ACC112 (cell line): ENCODE results near the gene KIF5A.

Experiments
- H2AFZ ChIP-seq: fragments of 200-600 bp; sonication (generic); one replicate; pipeline ENCODE4 v1.6.0; 2017; ENCODE audit warnings: antibody characterized with exemption, low read length; ENCODE audit not compliant: unreplicated experiment
- H3K27ac ChIP-seq: fragments of 200-600 bp; sonication (generic); 2 replicates; pipeline ENCODE4 v1.5.1; 2014; ENCODE audit warnings: low read depth, mild to moderate bottlenecking, antibody characterized with exemption, low read length, moderate library complexity
- H3K27me3 ChIP-seq: fragments of 200-600 bp; sonication (generic); 2 replicates; pipeline ENCODE4 v1.6.1; 2014; ENCODE audit warnings: mild to moderate bottlenecking, antibody characterized with exemption, low read length, moderate library complexity, mixed read lengths; ENCODE audit not compliant: insufficient read depth
- H3K36me3 ChIP-seq: fragments of 200-600 bp; sonication (generic); 2 replicates; pipeline ENCODE4 v1.6.1; 2016; ENCODE audit warnings: mild to moderate bottlenecking, antibody characterized with exemption, low read length, moderate library complexity, mixed read lengths; ENCODE audit not compliant: insufficient read depth
- H3K4me1 ChIP-seq: fragments of 200-600 bp; sonication (generic); one replicate; pipeline ENCODE4 v1.6.1; 2016; ENCODE audit warnings: low read length, mixed read lengths; ENCODE audit not compliant: insufficient read depth, unreplicated experiment, control insufficient read depth
- H3K4me3 ChIP-seq: fragments of 200-600 bp; sonication (generic); 2 replicates; pipeline ENCODE4 v1.5.1; 2014; ENCODE audit warnings: mild to moderate bottlenecking, low read depth, low read length
- H3K79me2 ChIP-seq: fragments of 200-600 bp; sonication (generic); one replicate; pipeline ENCODE4 v1.6.0; 2016; ENCODE audit warnings: low read length; ENCODE audit not compliant: control insufficient read depth, unreplicated experiment, insufficient read depth

Gene KIF5A

DNA sequence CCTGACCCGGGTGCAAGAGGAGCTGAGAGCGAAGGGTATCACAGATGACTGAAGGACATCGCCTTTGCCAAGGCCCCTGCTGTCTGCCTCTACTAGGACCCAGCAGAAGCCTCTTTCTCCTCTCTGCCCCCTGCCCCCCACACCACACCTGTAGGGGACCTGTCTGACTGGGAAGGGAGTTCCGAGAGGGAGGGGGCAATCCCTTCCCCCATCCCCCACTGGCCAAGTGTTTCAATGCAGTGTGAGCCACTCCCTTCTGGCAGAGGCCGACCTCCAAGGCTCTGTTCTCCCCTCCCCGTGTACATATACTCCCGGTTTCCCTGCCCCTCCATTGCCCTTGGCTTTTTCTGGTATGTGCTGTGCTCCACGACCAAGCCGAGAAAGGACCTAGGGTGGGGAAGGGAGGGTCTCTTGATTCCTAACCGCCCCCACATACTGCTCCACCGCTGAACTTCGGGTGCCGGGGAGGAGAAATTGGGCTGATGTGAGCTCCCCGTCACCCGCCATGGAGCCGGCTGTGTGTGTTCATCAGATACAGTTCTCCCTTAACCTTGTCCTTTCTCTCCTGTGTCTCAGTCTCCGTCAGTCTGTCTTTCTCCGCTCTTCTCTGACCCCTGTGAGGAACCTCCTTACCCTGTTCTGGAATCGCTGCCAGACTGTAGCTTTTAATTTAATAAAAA lies 59.4 kb downstream of the KIF5A start:
- H3K27me3 ChIP-seq: no peaks in the 10 kb centered on the region
- 0 out of 2 replicates have a peak, but pooled peaks cover 4% of the 10 kb centered on the region for H3K36me3 ChIP-seq
- H3K27ac ChIP-seq: no peak overlapping the region
- no peak overlapping the region for H2AFZ ChIP-seq
- H3K4me1 ChIP-seq: peaks cover 17% of the 10 kb centered on the region
- H3K79me2 ChIP-seq: no peaks in the 10 kb centered on the region
- no peak overlapping the region for H3K4me3 ChIP-seq

DNA sequence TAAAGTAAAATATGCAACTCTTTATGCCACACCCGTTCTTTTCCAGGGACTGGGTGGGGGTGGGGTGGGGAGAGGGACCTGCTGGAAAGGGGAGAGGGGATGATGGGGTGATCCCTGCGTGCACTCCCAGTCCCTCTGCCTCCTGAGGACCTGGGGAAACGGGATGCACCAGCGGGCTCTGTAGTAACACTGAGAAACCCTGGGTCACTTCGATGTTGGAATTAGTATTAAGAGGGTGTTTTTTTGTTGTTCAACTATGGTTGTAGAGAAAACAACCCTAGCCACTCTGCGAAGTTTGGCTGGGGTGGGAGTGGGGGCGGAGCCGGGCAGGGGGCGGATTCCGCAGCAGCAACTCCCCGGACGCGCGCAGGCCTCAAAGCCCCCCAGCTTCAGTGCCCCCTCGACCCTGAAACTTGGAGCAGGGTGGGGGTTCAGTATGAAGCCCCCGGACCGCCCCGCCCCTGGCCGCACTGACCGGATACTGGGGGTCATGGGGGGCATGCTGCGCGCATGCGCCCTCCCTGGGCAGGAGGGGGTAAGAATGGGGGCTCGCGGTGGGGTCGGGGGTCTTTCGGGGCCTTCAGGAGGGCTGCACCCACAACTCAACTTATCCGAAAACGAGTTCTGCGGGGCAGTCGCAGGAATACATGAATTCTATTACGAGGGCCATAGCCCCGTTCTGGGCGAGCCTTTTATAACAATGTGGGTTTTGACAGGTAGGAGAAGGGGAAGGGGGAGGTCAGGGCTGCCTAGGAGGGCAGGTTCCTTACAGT lies 60.1 kb downstream of the KIF5A start:
- H3K36me3 ChIP-seq: 0 out of 2 replicates have a peak, but pooled peaks cover 4% of the 10 kb centered on the region
- no peaks in the 10 kb centered on the region for H3K79me2 ChIP-seq
- no peak overlapping the region for H3K27ac ChIP-seq
- H3K4me3 ChIP-seq: peak overlapping the region; percentile 93
- no peaks in the 10 kb centered on the region for H3K27me3 ChIP-seq
- no peak overlapping the region for H2AFZ ChIP-seq
- H3K4me1 ChIP-seq: peaks cover 14% of the 10 kb centered on the region

DNA sequence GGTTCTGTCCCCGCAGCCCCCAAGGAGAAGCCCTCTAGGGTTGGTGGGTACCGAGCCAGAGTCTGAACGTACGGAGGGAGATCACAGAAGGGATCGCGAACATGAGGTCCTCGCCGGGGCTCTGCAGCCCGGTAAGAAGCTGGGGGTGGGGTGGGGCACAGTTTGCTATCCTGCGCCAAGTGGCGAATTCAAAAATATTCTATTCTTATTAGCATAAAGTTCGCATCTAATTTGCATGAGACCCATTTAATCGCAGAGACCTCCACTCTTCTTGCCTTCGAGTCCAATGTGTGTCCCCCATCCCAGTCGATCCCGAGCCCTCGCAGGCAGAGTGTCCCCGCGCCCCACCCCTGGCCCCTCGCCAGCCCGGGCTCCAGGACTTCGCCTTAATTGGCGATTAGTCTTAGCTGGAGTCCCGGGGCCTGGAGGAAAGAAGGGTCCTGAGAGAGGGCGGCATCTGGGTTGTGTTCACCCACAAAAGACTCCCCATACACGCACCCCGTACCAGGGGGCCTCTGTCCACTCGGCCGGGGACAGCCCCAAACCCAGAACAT lies 60.8 kb downstream of the KIF5A start:
- no peak overlapping the region for H3K27ac ChIP-seq
- H3K27me3 ChIP-seq: no peaks in the 10 kb centered on the region
- peak overlapping the region; percentile 93 for H2AFZ ChIP-seq
- H3K4me3 ChIP-seq: peak overlapping the region; percentile 93
- no peaks in the 10 kb centered on the region for H3K79me2 ChIP-seq
- H3K4me1 ChIP-seq: peaks cover 10% of the 10 kb centered on the region
- 0 out of 2 replicates have a peak, but pooled peaks cover 4% of the 10 kb centered on the region for H3K36me3 ChIP-seq

DNA sequence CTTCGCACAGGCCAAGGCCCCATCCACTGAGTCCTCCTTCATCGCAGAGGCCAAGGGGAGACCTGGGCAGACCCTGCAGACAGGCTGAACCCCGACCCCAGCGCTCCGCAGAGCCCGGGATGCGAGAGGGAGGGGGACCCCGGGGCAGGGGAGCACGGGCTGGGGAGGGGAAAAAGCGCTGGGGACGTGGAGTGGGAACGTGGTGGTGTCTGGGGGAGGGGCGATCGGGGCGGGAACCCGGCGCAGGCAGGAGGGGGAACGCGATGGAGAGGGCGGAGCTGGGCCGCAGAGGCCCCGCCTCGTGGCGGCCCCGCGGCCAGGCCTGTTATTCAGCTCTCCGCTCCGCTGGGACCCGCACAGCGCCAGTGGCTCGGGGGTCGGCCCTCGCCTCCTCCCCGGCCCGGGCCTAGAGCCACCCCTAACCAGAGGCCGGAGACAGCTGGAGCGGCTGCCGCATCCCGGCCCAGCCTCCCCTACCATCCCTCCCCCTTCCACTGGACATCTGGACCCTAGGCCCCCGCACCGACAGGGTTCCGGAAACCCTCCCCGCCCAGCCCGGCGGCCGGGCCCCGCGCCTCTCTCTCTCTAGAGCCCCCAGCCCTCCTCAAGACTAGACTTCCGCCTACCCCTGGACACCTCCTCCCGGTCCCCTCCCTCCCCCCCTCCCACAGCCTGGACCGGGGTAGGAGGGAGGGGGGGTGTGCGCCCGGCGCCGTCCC lies 61.4 kb downstream of the KIF5A start, which contains the start of gene ARHGEF25:
Gene ARHGEF25 (plus strand): TSS at position 328 of the 719 bp plus-strand sequence. CDS start 460 bp downstream, outside the sequence.
- Histone ChIP-seq H3K27ac (no peak within 1 kb of the TSS), H3K4me3 (peak within 1 kb of the TSS; percentile 93)

DNA sequence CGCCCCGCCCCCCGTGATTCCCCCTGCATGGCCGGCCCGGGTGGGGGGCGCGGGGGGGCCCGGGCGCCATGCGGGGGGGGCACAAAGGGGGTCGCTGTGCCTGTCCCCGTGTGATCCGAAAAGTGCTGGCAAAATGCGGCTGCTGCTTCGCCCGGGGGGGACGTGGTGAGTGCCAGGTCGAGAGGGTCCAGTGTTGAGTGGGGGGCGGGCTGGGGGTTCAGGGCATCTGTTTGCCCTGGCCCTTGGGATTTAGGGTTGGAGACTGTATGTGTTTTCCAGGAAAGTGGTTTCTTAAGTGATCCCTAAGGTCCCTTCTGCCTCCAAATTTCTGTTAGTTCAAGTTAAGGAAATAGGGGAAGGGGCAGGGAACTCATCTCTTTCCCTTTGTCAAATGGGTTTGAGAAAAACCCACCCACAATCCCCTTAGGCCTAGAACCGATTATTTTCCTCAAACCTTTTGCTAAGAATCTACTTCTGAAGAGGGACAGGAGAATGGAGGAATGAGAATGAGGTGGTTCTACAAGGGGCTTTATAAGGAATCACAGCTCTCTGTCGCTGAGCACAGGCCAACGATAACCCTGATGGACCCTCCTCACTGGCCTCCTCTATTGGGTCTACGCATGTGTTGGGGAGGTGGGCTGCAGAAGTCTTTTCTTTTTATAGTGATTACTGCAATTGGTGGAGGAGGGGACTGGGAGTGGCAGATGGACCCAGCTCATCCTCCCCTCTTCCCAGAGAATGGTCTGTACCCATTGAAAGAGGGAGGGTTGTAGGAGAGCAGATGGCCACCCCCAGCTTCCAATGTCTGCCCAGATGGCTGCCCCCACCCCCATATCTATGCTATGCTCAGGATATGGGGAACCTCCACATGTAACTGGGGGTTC lies 62.2 kb downstream of the KIF5A start:
- Histone ChIP-seq H3K4me3 (peak overlapping the region; percentile 93), H3K27ac (no peak overlapping the region), H2AFZ (no peak overlapping the region), H3K36me3 (0 out of 2 replicates have a peak, but pooled peaks cover 4% of the 10 kb centered on the region), H3K4me1 (peaks cover 19% of the 10 kb centered on the region), H3K79me2 (no peaks in the 10 kb centered on the region), H3K27me3 (no peaks in the 10 kb centered on the region)

More for the DNA sequence above, 61.4 kb downstream of the KIF5A start, which contains the start of gene ARHGEF25:
- Histone ChIP-seq H3K27me3 (no peaks in the 10 kb centered on the region), H3K79me2 (no peaks in the 10 kb centered on the region), H3K36me3 (0 out of 2 replicates have a peak, but pooled peaks cover 4% of the 10 kb centered on the region), H3K4me1 (peaks cover 15% of the 10 kb centered on the region), H2AFZ (peak within 1 kb of the TSS; percentile 93)

DNA sequence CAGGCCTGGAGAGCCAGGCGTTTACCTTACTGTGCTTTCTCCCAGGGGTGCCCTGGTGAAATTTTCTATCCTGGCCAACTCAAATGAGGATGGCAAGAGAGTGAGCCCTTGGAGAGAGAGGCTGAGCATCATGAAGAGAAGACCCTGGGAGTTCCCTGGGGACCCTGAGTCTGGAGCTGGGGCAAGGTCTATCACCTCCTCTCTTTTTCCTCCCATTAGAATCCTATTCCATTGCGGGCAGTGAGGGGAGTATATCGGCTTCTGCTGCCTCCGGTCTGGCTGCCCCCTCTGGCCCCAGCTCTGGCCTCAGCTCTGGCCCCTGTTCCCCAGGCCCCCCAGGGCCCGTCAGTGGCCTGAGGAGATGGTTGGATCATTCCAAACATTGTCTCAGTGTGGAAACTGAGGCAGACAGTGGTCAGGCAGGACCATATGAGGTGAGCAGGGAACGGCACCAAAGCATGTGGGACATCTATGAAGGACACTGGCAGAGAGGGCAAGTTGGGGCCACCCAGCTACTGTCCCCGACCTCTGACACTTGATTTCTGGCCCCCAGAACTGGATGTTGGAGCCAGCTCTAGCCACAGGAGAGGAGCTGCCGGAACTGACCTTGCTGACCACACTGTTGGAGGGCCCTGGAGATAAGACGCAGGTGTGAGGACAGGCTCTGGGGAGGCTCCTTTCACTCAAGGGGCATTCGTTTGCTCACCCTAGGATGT lies 63.0 kb downstream of the KIF5A start:
- no peak overlapping the region; the same call in 1 of the 2 replicates for H3K4me3 ChIP-seq
- peaks cover 19% of the 10 kb centered on the region for H3K4me1 ChIP-seq
- 0 out of 2 replicates have a peak, but pooled peaks cover 4% of the 10 kb centered on the region for H3K36me3 ChIP-seq
- no peaks in the 10 kb centered on the region for H3K27me3 ChIP-seq
- no peaks in the 10 kb centered on the region for H3K79me2 ChIP-seq
- no peak overlapping the region for H2AFZ ChIP-seq
- H3K27ac ChIP-seq: no peak overlapping the region

DNA sequence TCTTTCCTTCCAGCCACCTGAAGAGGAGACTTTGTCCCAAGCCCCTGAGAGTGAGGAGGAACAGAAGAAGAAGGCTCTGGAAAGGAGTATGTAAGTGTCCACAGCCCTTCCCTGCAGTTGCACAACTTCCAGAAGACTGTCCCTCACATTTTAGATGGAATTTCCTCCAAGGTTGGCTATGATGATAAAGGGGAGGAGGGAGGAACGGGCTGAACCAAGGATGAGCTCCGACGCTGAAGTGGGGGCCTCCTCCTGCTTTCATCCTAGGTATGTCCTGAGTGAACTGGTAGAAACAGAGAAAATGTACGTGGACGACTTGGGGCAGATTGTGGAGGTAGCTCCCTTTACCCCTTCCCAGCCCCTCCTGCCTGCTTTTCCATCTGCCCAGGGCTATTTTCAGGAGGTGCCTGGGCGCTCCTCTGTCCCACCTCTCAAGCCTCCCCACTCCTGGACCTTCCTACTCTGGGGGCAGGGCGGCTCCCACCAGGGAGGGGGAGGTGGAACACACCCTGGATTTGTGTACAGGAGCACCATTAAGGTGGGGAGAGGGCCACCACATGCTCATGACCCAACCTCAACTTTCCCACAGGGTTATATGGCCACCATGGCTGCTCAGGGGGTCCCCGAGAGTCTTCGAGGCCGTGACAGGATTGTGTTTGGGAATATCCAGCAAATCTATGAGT lies 63.7 kb downstream of the KIF5A start:
- no peak overlapping the region for H2AFZ ChIP-seq
- H3K36me3 ChIP-seq: 0 out of 2 replicates have a peak, but pooled peaks cover 4% of the 10 kb centered on the region
- peaks cover 19% of the 10 kb centered on the region for H3K4me1 ChIP-seq
- no peaks in the 10 kb centered on the region for H3K27me3 ChIP-seq
- no peaks in the 10 kb centered on the region for H3K79me2 ChIP-seq
- no peak overlapping the region for H3K4me3 ChIP-seq
- H3K27ac ChIP-seq: no peak overlapping the region

DNA sequence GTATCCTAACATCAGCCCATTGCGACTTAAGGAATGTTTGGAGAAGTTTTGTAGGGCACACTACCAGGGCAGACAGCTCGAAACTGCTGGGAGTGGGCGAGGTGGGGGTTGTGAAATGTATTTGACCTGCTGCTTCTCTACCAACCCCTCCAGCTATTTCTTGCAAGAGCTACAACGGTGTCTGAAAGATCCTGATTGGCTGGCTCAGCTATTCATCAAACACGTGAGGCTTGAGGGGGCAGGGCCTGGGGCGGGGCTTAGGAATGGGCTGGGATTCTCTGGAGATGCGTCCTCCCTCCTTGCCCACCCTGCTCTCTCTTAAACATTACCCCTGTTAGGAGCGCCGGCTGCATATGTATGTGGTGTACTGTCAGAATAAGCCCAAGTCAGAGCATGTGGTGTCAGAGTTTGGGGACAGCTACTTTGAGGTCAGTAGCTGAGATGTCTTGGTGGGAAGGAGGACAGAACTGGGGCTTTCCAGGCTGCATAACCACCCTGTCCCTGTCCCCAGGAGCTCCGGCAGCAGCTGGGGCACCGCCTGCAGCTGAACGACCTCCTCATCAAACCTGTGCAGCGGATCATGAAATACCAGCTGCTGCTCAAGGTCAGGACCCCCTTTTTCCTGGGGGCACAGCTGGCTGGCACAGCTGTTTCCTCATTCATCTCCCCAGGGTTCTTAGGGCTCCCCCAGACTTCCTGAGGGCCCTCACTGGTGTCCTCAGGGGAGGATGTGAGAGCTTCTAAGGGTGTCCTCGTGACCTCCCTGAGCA lies 64.5 kb downstream of the KIF5A start:
- Histone ChIP-seq H3K4me1 (peaks cover 19% of the 10 kb centered on the region), H3K27me3 (no peaks in the 10 kb centered on the region), H3K79me2 (no peaks in the 10 kb centered on the region), H2AFZ (no peak overlapping the region), H3K27ac (no peak overlapping the region), H3K4me3 (no peak overlapping the region), H3K36me3 (0 out of 2 replicates have a peak, but pooled peaks cover 4% of the 10 kb centered on the region)
